HG02870 (cell line): ENCODE measurements around the gene ARF3.

Experiments used
- ATAC-seq: cut with Tn5 transposase; IDR thresholded peaks from one replicate; pipeline ENCODE4 v1.9.1; 2021; ENCODE audit warnings: mild to moderate bottlenecking, moderate library complexity; ENCODE audit not compliant: unreplicated experiment

The ARF3 gene

GRCh38 chr12:48957141-48958048, at the start of gene ARF3:
TSS of gene ARF3 (minus strand) at chr12:48957487. CDS start at chr12:48941095, 16,392 bp downstream.
- ATAC-seq, result peak; percentile 93

GRCh38 chr12:49000346-49000745, 43.1 kb upstream of the ARF3 start:
- ATAC-seq, result no peak

- ATAC-seq, result no peak
Measured at GRCh38 chr12:48999371-49000131, 42.3 kb upstream of the ARF3 start, which contains the start of gene DDN. TSS of gene DDN (minus strand) at chr12:48999375. CDS start at chr12:48999287, 88 bp downstream.

GRCh38 chr12:48998497-48999353, 41.4 kb upstream of the ARF3 start:
- ATAC-seq, result no peak

GRCh38 chr12:48997719-48998496, 40.6 kb upstream of the ARF3 start:
- no peak for ATAC-seq

GRCh38 chr12:48996794-48997718, 39.8 kb upstream of the ARF3 start:
- no peak for ATAC-seq

- no peak for ATAC-seq
Measured at GRCh38 chr12:48995086-48995879, 38.0 kb upstream of the ARF3 start.

- ATAC-seq, result no peak
Measured at GRCh38 chr12:48994224-48995085, 37.2 kb upstream of the ARF3 start.

GRCh38 chr12:48993787-48994186, 36.5 kb upstream of the ARF3 start:
- no peak for ATAC-seq

- ATAC-seq, result no peak
Measured at GRCh38 chr12:48991247-48992050, 34.2 kb upstream of the ARF3 start.

GRCh38 chr12:48990552-48990951, 33.3 kb upstream of the ARF3 start:
- no peak for ATAC-seq

GRCh38 chr12:48988030-48988649, 30.9 kb upstream of the ARF3 start:
- ATAC-seq, result no peak

- ATAC-seq, result no peak
Measured at GRCh38 chr12:48986720-48987291, 29.5 kb upstream of the ARF3 start.

- no peak for ATAC-seq
Measured at GRCh38 chr12:48985901-48986300, 28.6 kb upstream of the ARF3 start.

GRCh38 chr12:48985475-48985897, 28.2 kb upstream of the ARF3 start:
- ATAC-seq, result no peak
